HUES64 (cell line): ENCODE measurements around the gene USP2.

ENCODE experiments used
- H3K27ac ChIP-seq: 2 replicates; pipeline ENCODE4 v1.7.0; 2013; ENCODE audit warnings: low read depth, low read length, inconsistent platforms
- H3K27me3 ChIP-seq: 2 replicates; pipeline ENCODE4 v1.6.1; 2013; ENCODE audit warnings: mild to moderate bottlenecking, low read length; ENCODE audit not compliant: insufficient read depth
- H3K36me3 ChIP-seq: 2 replicates; pipeline ENCODE4 v1.6.1; 2013; ENCODE audit warnings: mild to moderate bottlenecking, low read length; ENCODE audit not compliant: insufficient read depth
- H3K4me1 ChIP-seq: 2 replicates; pipeline ENCODE4 v1.6.1; 2013; ENCODE audit warnings: mild to moderate bottlenecking, low read length, moderate library complexity; ENCODE audit not compliant: insufficient read depth
- H3K4me3 ChIP-seq: 2 replicates; pipeline ENCODE4 v1.5.1; 2013; ENCODE audit warnings: mild to moderate bottlenecking, low read length, moderate library complexity
- H3K9ac ChIP-seq: 2 replicates; pipeline ENCODE4 v1.6.1; 2013; ENCODE audit warnings: mild to moderate bottlenecking, low read depth, low read length
- H3K9me3 ChIP-seq: 2 replicates; pipeline ENCODE4 v1.6.1; 2013; ENCODE audit warnings: low read depth, low read length; ENCODE audit not compliant: insufficient read depth
- WGBS: fragments of 150-250, 120-280 bp; methylation state at CpG from one replicate; pipeline ENCODE4 v1.1.7; 2013; ENCODE audit warnings: missing lambda C conversion rate; 5-methylcytosine and 5-hydroxymethylcytosine counted together

USP2 gene

GRCh38 chr11:119338318-119338890, 43.1 kb downstream of the USP2 start:
- Histone ChIP-seq H3K9me3 (no peaks in the 10 kb centered on the region), H3K36me3 (peaks cover 11% of the 10 kb centered on the region), H3K4me1 (peaks cover 34% of the 10 kb centered on the region), H3K27ac (peak overlapping the region; percentile 86), H3K9ac (0 out of 2 replicates have a peak overlapping the region, but pooled peaks have one; percentile 12), H3K27me3 (peaks cover 40% of the 10 kb centered on the region), H3K4me3 (peak overlapping the region; percentile 59)
- 6% methylated on average over 17 of the region's 17 CpGs for WGBS

GRCh38 chr11:119337581-119338317, 43.7 kb downstream of the USP2 start:
- H3K4me1 ChIP-seq, result peaks cover 34% of the 10 kb centered on the region
- H3K4me3 ChIP-seq, result peak overlapping the region; percentile 59
- 26% methylated on average over 8 of the region's 9 CpGs for WGBS
- peaks cover 40% of the 10 kb centered on the region for H3K27me3 ChIP-seq
- peak overlapping the region; percentile 86 for H3K27ac ChIP-seq
- H3K36me3 ChIP-seq, result peaks cover 11% of the 10 kb centered on the region
- peak overlapping the region; percentile 54 for H3K9ac ChIP-seq
- H3K9me3 ChIP-seq, result no peaks in the 10 kb centered on the region

- Histone ChIP-seq H3K27me3 (peaks cover 32% of the 10 kb centered on the region), H3K9ac (peak overlapping the region; percentile 54), H3K4me1 (peaks cover 34% of the 10 kb centered on the region), H3K36me3 (peaks cover 11% of the 10 kb centered on the region), H3K27ac (peak overlapping the region; percentile 86; the same call in 1 of the 2 replicates), H3K9me3 (no peaks in the 10 kb centered on the region), H3K4me3 (peak overlapping the region; percentile 59)
- 89% methylated on average over 9 of the region's 9 CpGs for WGBS
These were observed 44.6 kb downstream of the USP2 start for GRCh38 chr11:119336744-119337469.

GRCh38 chr11:119335655-119336543, 45.6 kb downstream of the USP2 start:
- Histone ChIP-seq H3K4me1 (peaks cover 28% of the 10 kb centered on the region), H3K9ac (no peak overlapping the region)
- 91% methylated on average over 30 of the region's 30 CpGs for WGBS

GRCh38 chr11:119335091-119335654, 46.3 kb downstream of the USP2 start:
- H3K4me1 ChIP-seq, result peaks cover 27% of the 10 kb centered on the region
- peak overlapping the region; percentile 84 for H3K4me3 ChIP-seq
- H3K27ac ChIP-seq, result no peak overlapping the region
- H3K27me3 ChIP-seq, result peaks cover 15% of the 10 kb centered on the region
- H3K36me3 ChIP-seq, result peaks cover 11% of the 10 kb centered on the region
- no peaks in the 10 kb centered on the region for H3K9me3 ChIP-seq
- 83% methylated on average over 15 of the region's 15 CpGs for WGBS
- peak overlapping the region; percentile 84 for H3K9ac ChIP-seq

More at GRCh38 chr11:119335655-119336543, 45.6 kb downstream of the USP2 start:
- H3K9me3 ChIP-seq, result no peaks in the 10 kb centered on the region
- H3K4me3 ChIP-seq, result peak overlapping the region; percentile 84
- H3K36me3 ChIP-seq, result peaks cover 11% of the 10 kb centered on the region
- H3K27ac ChIP-seq, result no peak overlapping the region
- peaks cover 22% of the 10 kb centered on the region for H3K27me3 ChIP-seq

GRCh38 chr11:119334174-119334930, 47.1 kb downstream of the USP2 start, which contains the start of gene RNF26:
TSS of gene RNF26 (plus strand) at chr11:119334527. CDS start at chr11:119335123, 596 bp downstream.
- Histone ChIP-seq H3K9ac (peak within 1 kb of the TSS; percentile 84), H3K36me3 (peaks cover 11% of the 10 kb centered on the region), H3K27me3 (peaks cover 7% of the 10 kb centered on the region), H3K4me1 (peaks cover 27% of the 10 kb centered on the region), H3K4me3 (peak within 1 kb of the TSS; percentile 84), H3K27ac (peak within 1 kb of the TSS; percentile 87), H3K9me3 (no peaks in the 10 kb centered on the region)
- under 1% methylated on average over 54 of the region's 54 CpGs for WGBS

GRCh38 chr11:119332111-119332765, 49.3 kb downstream of the USP2 start:
- Histone ChIP-seq H3K27ac (no peak overlapping the region), H3K4me3 (no peak overlapping the region), H3K9ac (no peak overlapping the region), H3K9me3 (no peaks in the 10 kb centered on the region), H3K36me3 (peaks cover 11% of the 10 kb centered on the region), H3K4me1 (peaks cover 11% of the 10 kb centered on the region; the same call in 1 of the 2 replicates), H3K27me3 (no peaks in the 10 kb centered on the region; the same call in 1 of the 2 replicates)
- whole genome bisulfite sequencing, result 82% methylated on average over 4 of the region's 4 CpGs

GRCh38 chr11:119330237-119330636, 51.3 kb downstream of the USP2 start:
- WGBS, result 78% methylated on average over 1 of the region's 1 CpG
- H3K4me1 ChIP-seq, result peaks cover 4% of the 10 kb centered on the region; the same call in 1 of the 2 replicates
- no peak overlapping the region for H3K4me3 ChIP-seq
- H3K9ac ChIP-seq, result no peak overlapping the region
- no peak overlapping the region for H3K27ac ChIP-seq
- no peaks in the 10 kb centered on the region; the same call in 1 of the 2 replicates for H3K27me3 ChIP-seq
- no peaks in the 10 kb centered on the region for H3K9me3 ChIP-seq
- no peaks in the 10 kb centered on the region for H3K36me3 ChIP-seq

- Histone ChIP-seq H3K4me1 (no peaks in the 10 kb centered on the region), H3K4me3 (no peak overlapping the region), H3K36me3 (no peaks in the 10 kb centered on the region), H3K27me3 (no peaks in the 10 kb centered on the region; the same call in 1 of the 2 replicates), H3K27ac (no peak overlapping the region), H3K9me3 (no peaks in the 10 kb centered on the region), H3K9ac (no peak overlapping the region)
- 89% methylated on average over 2 of the region's 2 CpGs for WGBS
These were observed 52.2 kb downstream of the USP2 start for GRCh38 chr11:119329320-119329719.
